NCI-H2171 (cell line): ENCODE data around the gene NIP7.
"Not testable (repeated sequence)": the region's sequence is repeated elsewhere in the genome, so short reads cannot be mapped to it uniquely, and the experiment has no call there.

Experiments
- DNase-seq: peaks from one replicate; lab custom pipeline; 2025; lab: John Stamatoyannopoulos, UW

Gene NIP7

GRCh38 chr16:69339289-69340094 lies at the start of gene NIP7, which contains the start of gene COG8:
Gene NIP7 (plus strand): TSS chr16:69339772. CDS start chr16:69339830, 58 bp downstream.
Gene COG8 (minus strand): TSS chr16:69339564. CDS start chr16:69339552, 12 bp downstream.
- peak; percentile 97 for DNase-seq

DNA sequence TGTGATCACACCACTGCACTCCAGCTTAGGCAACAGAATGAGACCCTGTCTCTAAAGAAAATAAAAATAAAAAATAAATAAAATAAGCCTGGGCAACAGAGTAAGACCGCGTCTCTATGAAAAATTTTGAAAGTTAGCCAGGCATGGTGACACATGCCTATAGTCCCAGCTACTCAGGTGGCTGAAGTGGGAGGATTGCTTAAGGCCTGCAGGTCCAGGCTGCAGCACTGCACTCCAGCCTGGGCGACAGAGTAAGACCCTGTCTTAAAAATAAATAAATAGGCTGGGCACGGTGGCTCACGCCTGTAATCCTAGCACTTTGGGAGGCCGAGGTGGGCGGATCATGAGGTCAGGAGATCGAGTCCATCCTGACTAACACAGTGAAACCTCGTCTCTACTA lies 47.9 kb upstream of the NIP7 start:
- DNase-seq, result not testable (repeated sequence)

DNA sequence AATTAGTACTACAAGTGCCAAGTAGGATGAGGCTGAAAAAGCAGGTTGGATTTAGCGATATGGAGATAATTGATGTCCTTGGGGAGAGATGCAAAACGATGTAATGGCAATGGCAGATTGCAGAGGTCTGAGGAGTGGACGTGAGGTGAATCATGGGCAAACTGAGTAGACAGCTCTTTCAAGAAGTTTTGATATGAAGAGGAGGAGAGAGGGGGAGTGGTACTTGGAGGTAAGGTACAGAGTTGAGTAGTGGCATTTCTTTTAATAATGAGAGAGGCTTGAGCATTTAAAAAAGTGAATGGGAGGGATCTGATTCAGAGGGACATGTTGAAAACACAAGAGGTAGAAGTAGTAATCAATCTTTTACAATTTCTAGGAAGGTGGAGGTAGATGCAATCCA lies 46.2 kb upstream of the NIP7 start:
- DNase-seq, result no peak

- no peak for DNase-seq
Measured at GRCh38 chr16:69294051-69294450, 45.5 kb upstream of the NIP7 start.

DNA sequence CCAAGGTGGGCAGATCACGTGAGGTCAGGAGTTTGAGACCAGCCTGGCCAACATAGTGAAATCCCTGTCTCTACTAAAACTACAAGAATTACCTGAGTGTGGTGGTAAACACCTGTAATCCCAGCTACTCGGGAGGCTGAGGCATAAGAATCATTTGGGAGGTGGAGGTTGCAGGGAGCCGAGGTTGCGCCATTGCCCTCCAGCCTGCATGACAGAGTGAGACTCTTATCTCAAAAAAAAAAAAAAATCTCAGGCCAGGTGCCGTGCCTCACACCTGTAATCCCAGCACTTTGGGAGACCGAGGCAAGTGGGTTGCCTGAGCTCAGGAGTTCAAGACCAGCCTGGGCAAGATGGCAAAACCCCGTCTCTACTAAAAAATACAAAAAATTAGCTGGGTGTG lies 42.8 kb upstream of the NIP7 start:
- not testable (repeated sequence) for DNase-seq

DNA sequence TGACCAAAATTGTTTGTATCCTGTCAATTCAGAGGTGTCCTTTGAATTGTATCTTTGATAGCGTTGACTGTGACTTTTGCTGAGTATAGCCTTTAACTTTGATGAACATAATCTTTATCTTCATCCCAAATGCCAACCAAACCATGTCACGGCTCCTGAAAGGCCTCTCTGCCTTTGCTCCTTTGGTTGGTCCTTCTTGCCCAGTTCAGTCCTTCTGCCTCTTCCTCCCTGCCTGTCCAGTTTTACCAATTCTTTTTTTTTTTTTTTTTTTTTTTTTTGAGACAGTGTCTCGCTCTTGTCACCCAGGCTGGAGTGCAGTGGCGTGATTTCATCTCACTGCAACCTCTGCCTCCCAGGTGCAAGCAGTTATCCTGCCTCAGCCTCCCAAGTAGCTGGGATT lies 41.3 kb upstream of the NIP7 start:
- no peak for DNase-seq

DNA sequence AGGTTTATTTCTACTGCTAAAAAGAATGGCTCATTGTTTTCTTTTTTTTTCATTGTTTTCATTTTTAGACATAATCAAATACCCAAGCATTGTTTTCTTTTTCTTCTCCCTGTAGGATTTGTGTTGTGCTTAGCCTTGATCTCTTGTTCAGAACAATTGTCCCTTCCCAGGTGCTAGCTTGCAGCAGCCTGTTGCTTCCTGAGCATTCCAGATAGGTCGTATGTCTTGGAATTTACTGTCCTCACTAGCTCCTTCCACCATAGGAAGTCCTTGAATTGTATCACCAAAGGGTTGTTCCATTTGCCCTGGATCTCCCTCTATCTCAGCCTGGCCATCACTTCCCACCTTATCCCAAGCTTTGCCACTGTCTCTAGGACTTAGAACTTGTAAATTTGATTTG lies 38.4 kb upstream of the NIP7 start:
- DNase-seq, result no peak

- DNase-seq, result no peak
Measured at GRCh38 chr16:69301861-69302260, 37.7 kb upstream of the NIP7 start.

- DNase-seq, result no peak
Measured at GRCh38 chr16:69302301-69302700, 37.3 kb upstream of the NIP7 start.

GRCh38 chr16:69306031-69306430 lies 33.5 kb upstream of the NIP7 start:
- peak; percentile 73 for DNase-seq

DNA sequence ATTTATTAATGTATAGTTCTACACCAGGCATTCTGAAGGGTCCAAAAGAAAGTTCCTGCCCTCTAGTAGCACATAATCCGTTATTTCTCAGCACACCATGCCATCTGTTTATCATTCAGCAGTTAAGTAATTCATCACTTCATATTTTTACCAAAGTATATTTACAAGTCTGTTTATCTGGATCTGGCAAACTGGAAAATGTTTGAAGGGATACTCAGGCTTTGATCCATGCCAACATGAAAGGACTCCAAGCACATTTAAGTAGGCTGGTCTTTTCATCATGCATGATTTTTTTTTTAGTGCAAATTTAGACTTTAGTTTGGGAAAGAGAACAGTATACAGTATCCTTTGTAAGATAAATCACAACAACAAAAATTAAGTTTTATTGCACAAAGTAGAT lies 32.5 kb upstream of the NIP7 start:
- DNase-seq, result no peak

- no peak for DNase-seq
Measured at GRCh38 chr16:69307856-69308255, 31.7 kb upstream of the NIP7 start.

- DNase-seq, result no peak
Measured at GRCh38 chr16:69309316-69309715, 30.3 kb upstream of the NIP7 start.

GRCh38 chr16:69310653-69311532 lies 28.7 kb upstream of the NIP7 start, which contains the start of gene VPS4A:
Gene VPS4A (plus strand): TSS chr16:69311350. CDS start chr16:69311512, 162 bp downstream.
- DNase-seq, result peak; percentile 98

- no peak for DNase-seq
Measured at GRCh38 chr16:69311533-69312387, 27.8 kb upstream of the NIP7 start.

- DNase-seq, result no peak
Measured at GRCh38 chr16:69313469-69313868, 26.1 kb upstream of the NIP7 start.

DNA sequence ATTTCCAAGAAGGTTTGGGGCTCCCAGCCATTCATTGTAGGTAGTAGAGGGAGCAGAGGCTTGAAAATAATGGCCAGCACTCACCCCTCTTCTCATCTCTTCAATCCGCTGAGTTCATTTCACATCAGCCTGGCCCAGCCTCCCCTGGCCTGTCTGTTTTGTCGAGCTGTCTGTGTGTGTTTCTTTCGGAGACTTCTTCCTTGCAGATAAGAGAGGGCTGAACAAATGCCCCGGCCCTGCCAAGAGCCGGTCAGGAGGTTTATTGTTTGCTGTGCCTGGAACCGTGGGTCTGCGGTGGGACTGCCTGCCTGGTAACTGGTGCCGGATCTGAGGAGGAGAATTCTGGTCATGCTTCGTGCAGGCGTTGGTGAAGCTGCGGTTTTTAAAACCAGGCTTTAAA lies 25.0 kb upstream of the NIP7 start:
- no peak for DNase-seq

DNA sequence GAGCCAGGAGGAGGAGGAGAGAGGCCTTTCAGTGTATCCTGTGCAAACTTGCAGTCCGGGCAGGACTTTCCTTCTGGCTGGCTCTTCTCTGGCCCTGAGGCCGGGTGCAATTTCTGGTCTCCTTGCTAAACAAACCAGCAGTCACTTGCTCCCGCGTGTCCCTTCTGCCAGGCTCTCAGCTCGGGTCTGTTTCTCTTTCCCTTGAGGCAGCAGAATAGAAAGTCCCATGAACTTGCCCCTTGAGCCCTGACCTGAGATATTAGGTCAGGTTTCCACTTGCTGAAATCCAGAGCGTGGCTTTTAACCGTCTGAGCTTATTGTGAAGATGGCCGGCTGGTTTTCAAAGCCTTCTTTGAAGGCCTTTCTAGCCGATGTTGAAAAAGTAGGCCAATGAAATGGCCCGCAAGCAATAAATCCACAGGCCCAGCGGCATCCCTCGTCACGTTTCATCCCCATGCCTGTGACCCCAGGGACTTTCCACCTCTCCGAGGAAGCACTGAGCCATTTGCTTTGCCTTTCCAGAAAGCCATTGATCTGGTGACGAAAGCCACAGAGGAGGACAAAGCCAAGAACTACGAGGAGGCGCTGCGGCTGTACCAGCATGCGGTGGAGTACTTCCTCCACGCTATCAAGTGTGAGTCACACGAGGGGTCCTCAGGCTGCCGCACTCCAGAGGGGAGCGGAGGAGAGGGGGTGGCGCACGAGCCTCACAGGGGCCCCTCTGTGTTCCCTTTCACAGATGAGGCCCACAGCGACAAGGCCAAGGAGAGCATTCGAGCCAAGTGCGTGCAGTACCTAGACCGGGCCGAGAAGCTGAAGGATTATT lies 23.9 kb upstream of the NIP7 start:
- DNase-seq, result no peak

GRCh38 chr16:69316595-69317034 lies 23.0 kb upstream of the NIP7 start:
- no peak for DNase-seq

DNA sequence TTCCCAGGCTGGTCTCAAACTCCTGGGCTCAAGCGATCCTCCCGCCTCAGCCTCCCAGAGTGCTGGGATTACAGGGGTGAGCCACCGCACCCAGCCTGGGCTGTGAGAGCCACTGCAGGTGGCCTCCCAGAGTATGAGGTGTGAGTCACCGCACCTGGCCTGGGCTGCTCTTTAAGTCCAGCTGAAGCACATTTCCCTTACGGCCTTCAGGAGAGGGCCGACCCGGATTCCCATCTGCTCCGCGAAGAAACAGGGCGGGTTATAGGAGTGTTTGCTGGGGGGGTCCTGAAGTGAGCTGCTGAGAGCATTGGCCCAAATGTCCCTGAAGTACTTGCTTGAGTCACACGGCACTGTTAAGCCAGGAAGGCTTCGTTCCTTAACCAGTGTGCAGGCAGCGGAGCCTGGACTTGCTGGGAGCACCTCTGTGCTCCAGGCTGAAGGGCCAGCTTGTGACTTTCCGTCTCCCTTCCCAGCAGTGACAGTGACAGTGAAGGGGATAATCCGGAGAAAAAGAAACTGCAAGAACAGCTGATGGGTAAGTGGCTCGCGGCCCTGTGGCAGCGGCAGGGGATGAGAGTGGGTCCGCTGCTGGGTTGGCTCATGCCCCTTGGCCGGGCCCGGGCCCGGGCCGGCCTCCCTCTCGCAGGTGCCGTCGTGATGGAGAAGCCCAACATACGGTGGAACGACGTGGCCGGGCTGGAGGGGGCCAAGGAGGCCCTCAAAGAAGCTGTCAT lies 21.2 kb upstream of the NIP7 start:
- DNase-seq, result no peak
